K562 (cell line): ENCODE data around the gene FUT2. TPM values are rescaled to one million over a fixed set of nuclear protein-coding genes. Genes with fewer than 3 reads are reported as not detected.

ENCODE experiments used
- ARID1B ChIP-seq: fragments of 450-650 bp; IDR thresholded peaks from 2 replicates; pipeline ENCODE4 v1.6.1; 2016; ENCODE audit warnings: antibody characterized with exemption, mild to moderate bottlenecking, inconsistent platforms
- EP400 ChIP-seq: fragments of 450-650 bp; IDR thresholded peaks from 2 replicates; pipeline ENCODE4 v1.6.1; 2017; ENCODE audit warnings: antibody characterized with exemption, mild to moderate bottlenecking, moderate library complexity
- EWSR1 ChIP-seq: fragments of 450-650 bp; IDR thresholded peaks from 2 replicates; pipeline ENCODE4 v1.6.1; 2018; ENCODE audit warnings: borderline replicate concordance, mild to moderate bottlenecking, low read depth, moderate library complexity; ENCODE audit not compliant: partially characterized antibody
- FOSL1 ChIP-seq: fragments of 200-800 bp; sonication (Bioruptor generic); conservative IDR thresholded peaks from 2 replicates; pipeline ENCODE4 v1.6.1; 2016; ENCODE audit warnings: missing genetic modification characterization, missing compliant biosample characterization
- GABPA ChIP-seq: fragments of 200-800 bp; sonication (Bioruptor generic); conservative IDR thresholded peaks from 2 replicates; pipeline ENCODE4 v1.6.1; 2016; ENCODE audit warnings: low read depth, missing genetic modification characterization, missing compliant biosample characterization
- NR2F6 ChIP-seq: fragments of 450-650 bp; formaldehyde crosslinking; IDR thresholded peaks from 2 replicates; pipeline ENCODE4 v1.4.0; 2020; ENCODE audit warnings: mild to moderate bottlenecking
- PHTF2 ChIP-seq: fragments of 250-450 bp; sonication (Bioruptor Pico); IDR thresholded peaks from 2 replicates; pipeline ENCODE4 v1.5.0; 2021; ENCODE audit warnings: mild to moderate bottlenecking
- POLR2A ChIP-seq: fragments of 450-650 bp; conservative IDR thresholded peaks from 2 replicates; pipeline ENCODE4 v1.6.1; 2016
- SIN3A ChIP-seq, 2 experiments: fragments of 150-350 bp in 1 of 2; IDR thresholded peaks; 2 replicates each; pipeline ENCODE4 v1.6.1; 2011 to 2016; ENCODE audit warnings: borderline replicate concordance in 2 of 2, low read depth in 2 of 2, low read length in 2 of 2, mild to moderate bottlenecking in 2 of 2, moderate library complexity in 2 of 2; ENCODE audit not compliant: control insufficient read depth in 1 of 2
- SMARCA5 ChIP-seq: fragments of 450-650 bp; IDR thresholded peaks from 2 replicates; pipeline ENCODE4 v1.6.1; 2016
- TBL1XR1 ChIP-seq, 2 experiments: IDR thresholded peaks; 2 replicates each; pipeline ENCODE4 v1.6.1; 2012; ENCODE audit warnings: improper control_type of control experiment in 2 of 2, low read length in 2 of 2, mild to moderate bottlenecking in 1 of 2
- ZBTB1 ChIP-seq: sonication (generic); formaldehyde crosslinking; IDR thresholded peaks from 2 replicates; pipeline ENCODE4 v1.8.1; 2023; ENCODE audit warnings: missing genetic modification reagents, low read depth, mild to moderate bottlenecking, borderline replicate concordance
- ZC3H4 ChIP-seq: sonication (generic); formaldehyde crosslinking; IDR thresholded peaks from 2 replicates; pipeline ENCODE4 v1.9.0; 2021; ENCODE audit warnings: missing genetic modification reagents, borderline replicate concordance
- ZNF347 ChIP-seq: fragments of 450-650 bp; formaldehyde crosslinking; IDR thresholded peaks from 2 replicates; pipeline ENCODE4 v1.4.0; 2020; ENCODE audit warnings: low read depth, mild to moderate bottlenecking, moderate library complexity
- ZNF644 ChIP-seq: fragments of 200-800 bp; sonication (Bioruptor generic); IDR thresholded peaks from 2 replicates; pipeline ENCODE4 v1.6.1; 2016; ENCODE audit warnings: low read depth, missing genetic modification characterization, missing compliant biosample characterization
- polyA plus RNA-seq, 8 experiments: library from polyadenylated mRNA; depleted of rRNA in 4 of 8; stranded (reverse) in 5 of 8; unstranded in 3 of 8; fragments of >200 nt; fragmentation: Nextera tagmentation in 2 of 8; fragmentation: Illumina TruSeq in 1 of 8; extraction: Ambion mirVana in 2 of 8; extraction: Trizol in 1 of 8; gene quantifications; 2 replicates each; pipeline versions ENCODE4 v1.2.1 to v1.2.3, GENCODE V29; 2011 to 2014; ENCODE audit warnings: inconsistent platforms in 1 of 8, missing spikeins in 1 of 8
- total RNA-seq, 7 experiments: library from RNA; depleted of rRNA in 6 of 7; stranded (reverse); fragments of >200 nt in 6 of 7; fragmentation: Illumina TruSeq in 2 of 7; extraction: Trizol in 2 of 7; gene quantifications; 2 replicates each; pipeline versions ENCODE4 v1.2.1 to v1.2.3, GENCODE V29; 2011 to 2021; ENCODE audit warnings: low replicate concordance in 1 of 7
- TF ChIP-seq, protein P1 (sequence below), 2 experiments: fragments of 450-650 bp; conservative IDR thresholded peaks; 2 replicates each; pipeline ENCODE4 v1.6.1; 2017; ENCODE audit warnings: mild to moderate bottlenecking in 2 of 2, moderate library complexity in 2 of 2
- TF ChIP-seq, protein P2 (sequence below): fragments of 200-800 bp; sonication (Bioruptor generic); IDR thresholded peaks from 2 replicates; pipeline ENCODE4 v1.6.1; 2017; ENCODE audit warnings: missing genetic modification characterization, missing compliant biosample characterization
- TF ChIP-seq, protein P3 (sequence below): sonication (generic); formaldehyde crosslinking; IDR thresholded peaks from 2 replicates; pipeline ENCODE4 v1.5.0; 2020; ENCODE audit warnings: missing genetic modification reagents
- TF ChIP-seq, protein P4 (sequence below): fragments of 250-450 bp; sonication (Bioruptor Pico); IDR thresholded peaks from 2 replicates; pipeline ENCODE4 v1.8.0; 2022; ENCODE audit warnings: inconsistent platforms
- TF ChIP-seq, protein P5 (sequence below), 3 experiments: fragments of 200-800 bp in 1 of 3; sonication (Bioruptor generic) in 1 of 3; sonication (generic) in 1 of 3; formaldehyde crosslinking in 1 of 3; IDR thresholded peaks; 2 replicates each; pipeline versions ENCODE4 v1.6.1 to v1.8.0; 2016 to 2022; ENCODE audit warnings: mild to moderate bottlenecking in 2 of 3, missing compliant biosample characterization in 2 of 3, missing genetic modification characterization in 2 of 3, missing genetic modification reagents in 1 of 3

Gene FUT2
- total and polyA plus RNA-seq, 9 of the 15 experiments (the other 6 are each of a cell fraction or from before 2014, with no cell fraction given) = 0.03 to 0.04 TPM; not detected in 7

DNA sequence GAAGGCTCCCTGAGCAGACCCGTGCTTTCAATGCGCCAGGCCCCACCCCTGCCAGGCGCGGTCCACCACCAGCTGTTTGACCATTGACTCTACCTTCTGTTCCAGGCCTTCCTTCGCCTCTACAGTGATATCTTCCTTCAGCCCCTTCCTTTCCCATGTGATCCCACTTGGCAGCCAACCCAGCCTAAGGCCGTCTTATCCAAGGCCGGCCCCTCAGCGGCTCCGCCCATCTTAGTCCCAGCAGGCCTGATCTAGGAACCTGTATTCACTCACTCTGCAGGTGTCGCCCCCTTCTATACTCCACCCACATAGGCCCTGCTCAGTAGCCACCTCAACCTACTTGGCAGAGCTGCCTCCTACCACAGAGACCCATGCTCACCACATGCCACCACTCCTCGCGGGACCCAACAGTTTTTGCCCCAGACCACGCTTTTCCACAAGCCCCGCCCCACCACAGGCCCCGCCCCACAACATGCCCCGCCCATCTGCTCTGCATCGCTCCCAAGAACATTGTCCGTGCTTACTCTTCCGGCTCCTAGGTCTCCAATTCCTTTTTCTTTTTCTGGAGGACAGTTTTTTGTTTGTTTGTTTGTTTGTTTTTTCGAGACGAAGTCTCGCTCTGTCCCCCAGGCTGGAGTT lies 41.7 kb downstream of the FUT2 start (continued):
- TF ChIP-seq, protein P1, sequence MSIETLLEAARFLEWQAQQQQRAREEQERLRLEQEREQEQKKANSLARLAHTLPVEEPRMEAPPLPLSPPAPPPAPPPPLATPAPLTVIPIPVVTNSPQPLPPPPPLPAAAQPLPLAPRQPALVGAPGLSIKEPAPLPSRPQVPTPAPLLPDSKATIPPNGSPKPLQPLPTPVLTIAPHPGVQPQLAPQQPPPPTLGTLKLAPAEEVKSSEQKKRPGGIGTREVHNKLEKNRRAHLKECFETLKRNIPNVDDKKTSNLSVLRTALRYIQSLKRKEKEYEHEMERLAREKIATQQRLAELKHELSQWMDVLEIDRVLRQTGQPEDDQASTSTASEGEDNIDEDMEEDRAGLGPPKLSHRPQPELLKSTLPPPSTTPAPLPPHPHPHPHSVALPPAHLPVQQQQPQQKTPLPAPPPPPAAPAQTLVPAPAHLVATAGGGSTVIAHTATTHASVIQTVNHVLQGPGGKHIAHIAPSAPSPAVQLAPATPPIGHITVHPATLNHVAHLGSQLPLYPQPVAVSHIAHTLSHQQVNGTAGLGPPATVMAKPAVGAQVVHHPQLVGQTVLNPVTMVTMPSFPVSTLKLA (conservative IDR thresholded peaks at IDR 0.05) = peak; percentile 74 to 87
- TF ChIP-seq ZBTB1 (0 out of 2 replicates have a peak, but pooled peaks have one; percentile 14), ARID1B (0 out of 2 replicates have a peak, but pooled peaks have one; percentile 11), ZNF347 (CRISPR knock-in tag) (no peak), PHTF2 (no peak), TBL1XR1 (IDR thresholded peaks at IDR 0.05; ENCODE audit: low read length in 2 of 2) (0 out of 4 replicates have a peak, but pooled peaks of 1 of the 2 experiments have one; percentile 8), NR2F6 (no peak), GABPA (tag) (peak; percentile 70), ZC3H4 (CRISPR knock-in tag) (no peak), EP400 (peak; percentile 75; the same call in 1 of the 2 replicates), SIN3A (IDR thresholded peaks at IDR 0.05; ENCODE audit: borderline replicate concordance in 2 of 2, control insufficient read depth in 1 of 2, low read depth in 2 of 2, low read length in 2 of 2) (peak; percentile 9 to 66; a peak in 3 of 4 replicates), SMARCA5 (0 out of 2 replicates have a peak, but pooled peaks have one; percentile 35), ZNF644 (tag) (0 out of 2 replicates have a peak, but pooled peaks have one; percentile 46), POLR2A (peak; percentile 59; the same call in 1 of the 2 replicates), EWSR1 (no peak), FOSL1 (tag) (0 out of 2 replicates have a peak, but pooled peaks have one; percentile 24)
- TF ChIP-seq, protein P2, sequence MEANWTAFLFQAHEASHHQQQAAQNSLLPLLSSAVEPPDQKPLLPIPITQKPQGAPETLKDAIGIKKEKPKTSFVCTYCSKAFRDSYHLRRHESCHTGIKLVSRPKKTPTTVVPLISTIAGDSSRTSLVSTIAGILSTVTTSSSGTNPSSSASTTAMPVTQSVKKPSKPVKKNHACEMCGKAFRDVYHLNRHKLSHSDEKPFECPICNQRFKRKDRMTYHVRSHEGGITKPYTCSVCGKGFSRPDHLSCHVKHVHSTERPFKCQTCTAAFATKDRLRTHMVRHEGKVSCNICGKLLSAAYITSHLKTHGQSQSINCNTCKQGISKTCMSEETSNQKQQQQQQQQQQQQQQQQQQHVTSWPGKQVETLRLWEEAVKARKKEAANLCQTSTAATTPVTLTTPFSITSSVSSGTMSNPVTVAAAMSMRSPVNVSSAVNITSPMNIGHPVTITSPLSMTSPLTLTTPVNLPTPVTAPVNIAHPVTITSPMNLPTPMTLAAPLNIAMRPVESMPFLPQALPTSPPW (CRISPR knock-in tag) = peak; percentile 33; the same call in 1 of the 2 replicates
- TF ChIP-seq, protein P3, sequence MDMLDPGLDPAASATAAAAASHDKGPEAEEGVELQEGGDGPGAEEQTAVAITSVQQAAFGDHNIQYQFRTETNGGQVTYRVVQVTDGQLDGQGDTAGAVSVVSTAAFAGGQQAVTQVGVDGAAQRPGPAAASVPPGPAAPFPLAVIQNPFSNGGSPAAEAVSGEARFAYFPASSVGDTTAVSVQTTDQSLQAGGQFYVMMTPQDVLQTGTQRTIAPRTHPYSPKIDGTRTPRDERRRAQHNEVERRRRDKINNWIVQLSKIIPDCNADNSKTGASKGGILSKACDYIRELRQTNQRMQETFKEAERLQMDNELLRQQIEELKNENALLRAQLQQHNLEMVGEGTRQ (CRISPR knock-in tag) = peak; percentile 69
- TF ChIP-seq, protein P4, sequence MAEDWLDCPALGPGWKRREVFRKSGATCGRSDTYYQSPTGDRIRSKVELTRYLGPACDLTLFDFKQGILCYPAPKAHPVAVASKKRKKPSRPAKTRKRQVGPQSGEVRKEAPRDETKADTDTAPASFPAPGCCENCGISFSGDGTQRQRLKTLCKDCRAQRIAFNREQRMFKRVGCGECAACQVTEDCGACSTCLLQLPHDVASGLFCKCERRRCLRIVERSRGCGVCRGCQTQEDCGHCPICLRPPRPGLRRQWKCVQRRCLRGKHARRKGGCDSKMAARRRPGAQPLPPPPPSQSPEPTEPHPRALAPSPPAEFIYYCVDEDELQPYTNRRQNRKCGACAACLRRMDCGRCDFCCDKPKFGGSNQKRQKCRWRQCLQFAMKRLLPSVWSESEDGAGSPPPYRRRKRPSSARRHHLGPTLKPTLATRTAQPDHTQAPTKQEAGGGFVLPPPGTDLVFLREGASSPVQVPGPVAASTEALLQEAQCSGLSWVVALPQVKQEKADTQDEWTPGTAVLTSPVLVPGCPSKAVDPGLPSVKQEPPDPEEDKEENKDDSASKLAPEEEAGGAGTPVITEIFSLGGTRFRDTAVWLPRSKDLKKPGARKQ (CRISPR knock-in tag) = no peak
- TF ChIP-seq, protein P5, sequence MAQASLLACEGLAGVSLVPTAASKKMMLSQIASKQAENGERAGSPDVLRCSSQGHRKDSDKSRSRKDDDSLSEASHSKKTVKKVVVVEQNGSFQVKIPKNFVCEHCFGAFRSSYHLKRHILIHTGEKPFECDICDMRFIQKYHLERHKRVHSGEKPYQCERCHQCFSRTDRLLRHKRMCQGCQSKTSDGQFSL (CRISPR knock-in tag; IDR thresholded peaks at IDR 0.05) = no peak
- TF ChIP-seq, protein P5 (tag; IDR thresholded peaks at IDR 0.05) = no peak
